ENCODE results near the gene OSTC. TPM values are rescaled to one million over a fixed set of nuclear protein-coding genes. Genes with fewer than 3 reads are reported as not detected.

The OSTC gene
- 100 to 1,000 TPM in 1 of 4 donors, 10 to 100 TPM in 3; 54.9 to 109 (median 80.8) TPM for total RNA-seq

DNA sequence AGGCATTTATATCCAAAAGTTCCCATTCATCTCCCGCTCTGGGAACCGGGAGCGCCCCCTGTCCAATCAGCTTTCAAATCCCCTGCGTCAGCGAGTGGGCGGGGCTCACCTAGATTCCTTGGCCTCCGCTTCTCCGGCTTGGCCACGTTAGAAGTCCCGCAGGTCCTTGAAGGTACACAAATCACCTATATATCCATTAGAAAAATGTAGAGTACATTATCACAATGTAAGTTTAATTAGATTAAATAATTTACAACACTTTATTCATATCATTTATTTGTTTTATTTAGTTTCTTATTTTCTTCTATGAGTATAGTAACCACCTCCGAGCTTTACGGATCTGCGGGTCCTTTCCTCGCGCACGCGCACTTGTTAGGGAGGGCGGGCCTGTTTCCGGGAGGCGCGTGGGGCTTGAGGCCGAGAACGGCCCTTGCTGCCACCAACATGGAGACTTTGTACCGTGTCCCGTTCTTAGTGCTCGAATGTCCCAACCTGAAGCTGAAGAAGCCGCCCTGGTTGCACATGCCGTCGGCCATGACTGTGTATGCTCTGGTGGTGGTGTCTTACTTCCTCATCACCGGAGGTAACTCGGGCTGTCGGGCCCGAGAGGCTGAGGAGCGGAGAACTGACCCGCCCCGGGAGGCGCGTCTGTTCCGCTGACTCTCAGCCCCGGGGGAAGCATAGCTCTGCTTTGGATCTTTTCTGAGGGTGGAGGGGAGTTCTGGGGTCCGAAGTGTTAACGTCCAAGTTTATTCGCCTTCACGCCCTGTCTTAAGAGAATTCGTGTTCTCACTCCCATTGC, at the start of gene OSTC:
TSS of gene OSTC (plus strand) at position 388 of the 802 bp plus-strand sequence. CDS start at position 445, 57 bp downstream.
- WGBS, 2 donors: 0 to 1% methylated on average over 34 to 45 of the region's 45 CpGs
- intact Hi-C loops (cut with DNase I): no loop called here
- TF ChIP-seq POLR2A (IDR thresholded peaks at IDR 0.05): peak in 2 of 4 donors; percentile 45 to 82
- TF ChIP-seq, protein P1, sequence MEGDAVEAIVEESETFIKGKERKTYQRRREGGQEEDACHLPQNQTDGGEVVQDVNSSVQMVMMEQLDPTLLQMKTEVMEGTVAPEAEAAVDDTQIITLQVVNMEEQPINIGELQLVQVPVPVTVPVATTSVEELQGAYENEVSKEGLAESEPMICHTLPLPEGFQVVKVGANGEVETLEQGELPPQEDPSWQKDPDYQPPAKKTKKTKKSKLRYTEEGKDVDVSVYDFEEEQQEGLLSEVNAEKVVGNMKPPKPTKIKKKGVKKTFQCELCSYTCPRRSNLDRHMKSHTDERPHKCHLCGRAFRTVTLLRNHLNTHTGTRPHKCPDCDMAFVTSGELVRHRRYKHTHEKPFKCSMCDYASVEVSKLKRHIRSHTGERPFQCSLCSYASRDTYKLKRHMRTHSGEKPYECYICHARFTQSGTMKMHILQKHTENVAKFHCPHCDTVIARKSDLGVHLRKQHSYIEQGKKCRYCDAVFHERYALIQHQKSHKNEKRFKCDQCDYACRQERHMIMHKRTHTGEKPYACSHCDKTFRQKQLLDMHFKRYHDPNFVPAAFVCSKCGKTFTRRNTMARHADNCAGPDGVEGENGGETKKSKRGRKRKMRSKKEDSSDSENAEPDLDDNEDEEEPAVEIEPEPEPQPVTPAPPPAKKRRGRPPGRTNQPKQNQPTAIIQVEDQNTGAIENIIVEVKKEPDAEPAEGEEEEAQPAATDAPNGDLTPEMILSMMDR (IDR thresholded peaks at IDR 0.05): no peak

DNA sequence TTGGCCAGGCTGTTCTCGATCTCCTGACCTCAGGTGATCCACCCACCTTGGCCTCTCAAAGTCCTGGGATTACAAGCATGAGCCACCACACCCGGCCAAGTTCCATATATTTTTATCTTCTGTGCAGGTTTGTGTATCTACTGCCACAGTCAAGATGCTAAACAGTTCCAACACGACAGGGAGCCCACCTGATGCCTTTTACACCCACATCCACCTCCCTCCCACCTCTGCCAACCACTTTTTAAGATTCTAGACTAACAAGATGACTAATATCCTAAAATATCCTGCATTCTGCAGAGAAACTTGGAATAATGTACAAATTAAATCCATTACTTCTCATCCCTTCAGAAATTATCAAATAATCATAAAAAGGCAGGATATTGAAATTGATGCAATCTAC, 49.3 kb upstream of the OSTC start:
- no peak for DNase-seq
- H3K4me1 ChIP-seq: no peaks in the 10 kb centered on the region
- no peak overlapping the region for H3K4me3 ChIP-seq
- H3K27me3 ChIP-seq: no peaks in the 10 kb centered on the region
- TF ChIP-seq, protein P1 (IDR thresholded peaks at IDR 0.05): no peak
- no peak for TF ChIP-seq POLR2A (IDR thresholded peaks at IDR 0.05)
- H3K9me3 ChIP-seq: no peaks in the 10 kb centered on the region
- no peaks in the 10 kb centered on the region for H3K36me3 ChIP-seq
- 63 to 67% methylated on average over 3 of the region's 3 CpGs for WGBS, 2 donors
- intact Hi-C loops (cut with DNase I): no loop called here
- H3K27ac ChIP-seq: no peak overlapping the region

More for the DNA sequence above, at the start of gene OSTC:
- Histone ChIP-seq H3K27ac (peak within 1 kb of the TSS; percentile 82 to 93 (median 90)), H3K9me3 (no peaks in the 10 kb centered on the region), H3K4me3 (peak within 1 kb of the TSS; percentile 63 to 92 (median 78)), H3K4me1 (peaks cover 0 to 39% (median 0%) of the 10 kb centered on the region in 3 donors), H3K36me3 (peaks cover 0 to under 1% (median 0%) of the 10 kb centered on the region in 3 donors), H3K27me3 (no peaks in the 10 kb centered on the region)
- DNase-seq: peak; percentile 65

DNA sequence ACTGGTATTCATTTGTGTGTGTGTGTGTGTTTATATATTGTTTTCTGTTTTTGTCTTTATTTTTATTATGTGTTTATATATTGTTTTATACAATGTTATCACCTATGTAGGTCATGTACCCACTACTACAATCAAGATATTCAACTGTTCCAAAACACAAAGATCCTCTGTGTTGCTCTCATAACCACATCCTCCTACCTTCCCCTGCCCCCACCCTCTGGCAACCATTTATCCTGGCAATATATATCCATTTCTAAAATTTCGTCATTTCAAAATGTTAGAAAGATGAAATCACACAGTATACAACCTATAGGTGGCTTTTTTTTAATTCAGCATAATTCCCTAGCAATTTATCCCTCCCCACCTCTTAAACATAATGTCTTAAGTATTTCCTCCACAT, 48.9 kb upstream of the OSTC start:
- H3K27me3 ChIP-seq: no peaks in the 10 kb centered on the region
- no peak overlapping the region for H3K27ac ChIP-seq
- DNase-seq: no peak
- no peaks in the 10 kb centered on the region for H3K4me1 ChIP-seq
- H3K36me3 ChIP-seq: no peaks in the 10 kb centered on the region
- H3K4me3 ChIP-seq: no peak overlapping the region
- H3K9me3 ChIP-seq: no peaks in the 10 kb centered on the region
- intact Hi-C loops (cut with DNase I): no loop called here
- 62 to 73% methylated on average over 1 of the region's 1 CpG for WGBS, 2 donors
- TF ChIP-seq, protein P1 (IDR thresholded peaks at IDR 0.05): no peak
- TF ChIP-seq POLR2A (IDR thresholded peaks at IDR 0.05): no peak

DNA sequence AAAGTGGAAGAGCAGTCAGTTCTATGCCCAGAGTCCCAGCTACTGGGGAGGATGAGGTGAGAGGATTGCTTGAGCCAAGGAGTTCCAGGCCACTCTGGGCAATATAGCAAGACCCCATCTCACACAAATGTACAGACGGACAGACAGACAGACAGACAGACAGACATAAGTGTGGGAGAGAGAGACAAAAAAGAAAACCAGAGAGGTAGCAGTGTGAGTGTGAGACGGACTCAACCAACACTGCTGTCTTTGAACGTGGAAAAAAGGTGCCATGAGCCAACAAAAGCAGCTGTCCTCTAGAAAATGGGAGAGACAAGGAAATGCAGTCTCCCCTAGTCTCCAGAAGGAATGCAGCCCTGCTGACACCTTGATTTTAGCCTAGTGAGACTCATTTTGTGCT, 48.2 kb upstream of the OSTC start:
- Histone ChIP-seq H3K9me3 (no peaks in the 10 kb centered on the region), H3K27me3 (no peaks in the 10 kb centered on the region), H3K36me3 (no peaks in the 10 kb centered on the region), H3K4me3 (no peak overlapping the region), H3K4me1 (no peaks in the 10 kb centered on the region), H3K27ac (no peak overlapping the region)
- DNase-seq: no peak
- intact Hi-C loops (cut with DNase I): no loop called here
- 72% methylated on average over 3 of the region's 3 CpGs for WGBS, 2 donors
- no peak for TF ChIP-seq POLR2A (IDR thresholded peaks at IDR 0.05)
- TF ChIP-seq, protein P1 (IDR thresholded peaks at IDR 0.05): no peak

DNA sequence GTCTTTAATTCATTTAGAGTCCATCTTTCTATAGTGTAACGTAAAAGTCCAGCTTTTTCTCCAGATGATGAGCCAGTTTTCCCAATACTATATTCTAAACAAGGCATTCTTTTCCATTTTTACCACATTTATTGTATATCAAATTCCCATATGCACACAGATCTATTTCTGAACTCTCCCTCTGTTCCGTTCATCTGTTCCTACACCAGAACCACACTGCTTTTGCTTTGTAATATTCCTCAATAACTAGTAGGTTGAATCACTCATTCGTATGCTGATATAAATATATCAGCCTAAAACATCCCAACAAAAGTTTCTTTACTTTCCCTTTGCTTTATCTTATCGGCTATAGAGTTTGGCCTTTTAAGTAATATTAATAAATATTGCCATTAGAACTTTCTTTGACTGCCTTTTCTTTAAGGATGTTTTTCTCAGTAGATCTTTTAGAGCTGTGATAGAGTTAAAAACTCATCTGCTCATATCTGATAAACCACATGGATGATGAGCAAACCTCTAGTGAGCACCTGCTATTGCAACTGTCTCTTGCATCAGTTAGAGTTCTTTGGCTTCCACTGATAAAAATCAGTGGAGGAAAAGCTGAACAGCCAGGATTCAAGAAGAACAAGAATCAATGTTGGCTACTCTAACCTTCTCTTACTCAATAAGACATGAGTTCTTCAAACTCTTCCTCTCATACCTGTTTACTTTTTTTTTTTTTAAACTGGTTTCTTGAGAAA, 43.2 kb upstream of the OSTC start:
- no peaks in the 10 kb centered on the region for H3K4me1 ChIP-seq

More for the DNA sequence above, 43.2 kb upstream of the OSTC start:
- Histone ChIP-seq H3K9me3 (no peaks in the 10 kb centered on the region), H3K36me3 (no peaks in the 10 kb centered on the region), H3K4me3 (no peak overlapping the region), H3K27ac (no peak overlapping the region), H3K27me3 (no peaks in the 10 kb centered on the region)
- DNase-seq: no peak
- intact Hi-C loops (cut with DNase I): no loop called here
- TF ChIP-seq, protein P1 (IDR thresholded peaks at IDR 0.05): no peak
- TF ChIP-seq POLR2A (IDR thresholded peaks at IDR 0.05): no peak
- WGBS, 2 donors: 69 to 86% methylated on average over 4 of the region's 4 CpGs
